HUES64 (cell line): ENCODE results near the gene LTBP1.
"Not testable (repeated sequence)": the region's sequence is repeated elsewhere in the genome, so short reads cannot be mapped to it uniquely, and the experiment has no call there.

Experiments
- H3K27ac ChIP-seq: 2 replicates; pipeline ENCODE4 v1.7.0; 2013; ENCODE audit warnings: low read depth, low read length, inconsistent platforms
- H3K27me3 ChIP-seq: 2 replicates; pipeline ENCODE4 v1.6.1; 2013; ENCODE audit warnings: mild to moderate bottlenecking, low read length; ENCODE audit not compliant: insufficient read depth
- H3K36me3 ChIP-seq: 2 replicates; pipeline ENCODE4 v1.6.1; 2013; ENCODE audit warnings: mild to moderate bottlenecking, low read length; ENCODE audit not compliant: insufficient read depth
- H3K4me1 ChIP-seq: 2 replicates; pipeline ENCODE4 v1.6.1; 2013; ENCODE audit warnings: mild to moderate bottlenecking, low read length, moderate library complexity; ENCODE audit not compliant: insufficient read depth
- H3K4me3 ChIP-seq: 2 replicates; pipeline ENCODE4 v1.5.1; 2013; ENCODE audit warnings: mild to moderate bottlenecking, low read length, moderate library complexity
- H3K9ac ChIP-seq: 2 replicates; pipeline ENCODE4 v1.6.1; 2013; ENCODE audit warnings: mild to moderate bottlenecking, low read depth, low read length
- H3K9me3 ChIP-seq: 2 replicates; pipeline ENCODE4 v1.6.1; 2013; ENCODE audit warnings: low read depth, low read length; ENCODE audit not compliant: insufficient read depth
- WGBS: fragments of 150-250, 120-280 bp; methylation state at CpG from one replicate; pipeline ENCODE4 v1.1.7; 2013; ENCODE audit warnings: missing lambda C conversion rate; 5-methylcytosine and 5-hydroxymethylcytosine counted together

LTBP1 gene

DNA sequence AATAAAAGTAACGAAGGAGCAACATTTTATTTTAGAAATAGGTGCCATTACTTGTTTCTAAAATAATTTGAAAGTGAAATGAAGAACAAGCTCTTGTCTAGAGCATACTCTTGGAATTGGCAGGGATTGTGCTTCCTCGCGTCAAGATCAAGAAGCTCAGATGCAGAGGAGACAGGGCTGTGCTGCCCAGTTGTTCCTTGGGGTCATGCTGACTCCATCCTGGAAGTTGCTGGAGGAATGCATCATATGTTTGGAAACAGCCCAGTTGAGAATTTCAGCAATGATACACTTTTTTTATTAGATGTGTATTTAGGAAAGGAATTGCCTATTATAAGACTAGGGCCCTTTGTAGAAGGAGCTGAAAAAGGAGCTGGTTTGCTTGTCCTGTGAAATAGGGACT, 17.2 kb downstream of the LTBP1 start:
- no peaks in the 10 kb centered on the region for H3K4me1 ChIP-seq
- no peaks in the 10 kb centered on the region for H3K36me3 ChIP-seq
- no peaks in the 10 kb centered on the region for H3K9me3 ChIP-seq
- no peak overlapping the region for H3K9ac ChIP-seq
- no peaks in the 10 kb centered on the region for H3K27me3 ChIP-seq
- H3K4me3 ChIP-seq, result no peak overlapping the region
- H3K27ac ChIP-seq, result no peak overlapping the region
- 97% methylated on average over 3 of the region's 3 CpGs for WGBS

DNA sequence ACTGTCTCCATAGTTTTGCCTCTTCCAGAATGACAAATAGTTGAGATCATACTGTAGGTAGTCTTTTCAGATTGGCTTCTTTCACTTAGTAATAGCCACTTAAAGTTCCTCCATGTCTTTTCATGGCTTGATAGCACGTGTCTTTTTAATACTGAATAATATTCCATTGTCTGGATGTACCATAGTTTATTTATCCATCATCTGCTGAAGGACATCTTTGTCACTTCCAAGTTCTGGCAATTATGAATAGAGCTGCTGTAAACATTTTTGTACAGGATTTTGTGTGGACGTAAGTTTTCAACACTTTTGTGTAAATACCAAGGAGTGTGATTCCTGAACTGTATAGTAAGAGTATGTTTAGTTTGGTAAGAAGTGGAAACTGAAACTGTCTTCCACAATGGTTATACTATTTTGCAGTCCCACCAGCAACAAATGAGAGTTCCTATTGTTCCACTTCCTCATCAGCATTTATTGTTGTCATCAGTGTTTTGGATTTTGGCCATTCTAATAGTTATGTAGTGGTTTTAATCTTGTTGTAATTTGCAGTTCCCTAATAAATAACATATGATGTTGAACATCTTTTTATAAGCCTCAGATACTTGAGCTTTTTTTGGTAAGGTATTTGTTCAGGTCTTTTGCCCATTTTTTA, 18.9 kb downstream of the LTBP1 start:
- no peaks in the 10 kb centered on the region; the same call in 1 of the 2 replicates for H3K9me3 ChIP-seq
- no peak overlapping the region for H3K4me3 ChIP-seq
- 83% methylated on average over 1 of the region's 2 CpGs for WGBS
- no peaks in the 10 kb centered on the region for H3K36me3 ChIP-seq
- no peaks in the 10 kb centered on the region for H3K4me1 ChIP-seq
- H3K9ac ChIP-seq, result no peak overlapping the region
- no peaks in the 10 kb centered on the region for H3K27me3 ChIP-seq
- H3K27ac ChIP-seq, result no peak overlapping the region

DNA sequence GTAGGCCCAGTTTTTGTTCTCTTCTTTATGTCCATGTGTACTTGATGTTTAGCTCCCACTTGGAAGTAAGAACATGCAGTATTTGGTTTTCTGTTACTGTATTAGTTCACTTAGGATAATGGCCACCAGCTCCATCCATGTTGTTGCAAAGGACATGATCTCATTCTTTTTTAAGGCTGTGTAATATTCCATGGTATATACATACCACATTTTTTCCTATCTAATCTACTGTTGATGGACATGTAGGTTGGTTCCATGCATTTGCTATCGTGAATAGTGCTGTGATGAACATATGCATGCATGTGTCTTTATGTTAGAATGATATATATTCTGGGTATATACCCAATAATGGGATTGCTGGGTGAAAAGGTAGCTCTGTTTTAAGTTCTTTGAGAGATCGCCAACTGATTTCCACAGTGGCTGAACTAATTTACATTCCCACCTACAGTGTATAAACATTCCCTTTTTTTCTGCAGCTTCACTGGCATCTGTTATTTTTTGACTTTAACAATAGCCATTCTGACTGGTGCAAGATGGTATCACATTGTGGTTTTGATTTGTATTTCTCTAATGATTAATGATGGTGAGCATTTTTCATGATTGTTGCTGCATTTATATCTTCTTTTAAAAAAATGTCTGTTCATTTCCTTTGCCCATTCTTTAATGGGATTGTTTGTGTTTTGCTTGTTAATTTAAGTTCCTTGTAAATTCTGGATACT, 22.9 kb downstream of the LTBP1 start:
- H3K36me3 ChIP-seq, result no peaks in the 10 kb centered on the region
- H3K4me1 ChIP-seq, result no peaks in the 10 kb centered on the region
- H3K4me3 ChIP-seq, result no peak overlapping the region
- no peak overlapping the region for H3K27ac ChIP-seq
- no peak overlapping the region for H3K9ac ChIP-seq
- WGBS, result 91% methylated on average over 2 of the region's 2 CpGs
- no peaks in the 10 kb centered on the region for H3K27me3 ChIP-seq
- H3K9me3 ChIP-seq, result peaks cover 5% of the 10 kb centered on the region; the same call in 1 of the 2 replicates

DNA sequence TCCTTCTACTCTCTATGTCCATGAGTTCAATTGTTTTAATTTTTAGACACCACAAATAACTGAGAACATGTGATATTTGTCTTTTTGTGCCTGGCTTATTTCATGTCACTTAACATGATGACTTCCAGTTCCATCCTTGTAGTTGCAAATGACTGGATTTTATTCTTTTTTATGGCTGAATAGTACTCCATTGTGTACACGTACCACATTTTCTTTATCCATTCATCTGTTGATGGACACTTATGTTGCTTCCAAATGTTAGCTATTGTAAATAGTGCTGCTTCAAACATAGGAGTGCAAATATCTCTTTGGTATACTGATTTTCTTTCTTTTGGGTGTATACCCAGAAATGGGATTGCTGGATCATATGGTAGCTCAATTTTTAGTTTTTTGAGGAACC, 27.0 kb downstream of the LTBP1 start:
- not testable (repeated sequence) for H3K9me3 ChIP-seq, H3K36me3 ChIP-seq, H3K27ac ChIP-seq, H3K9ac ChIP-seq, H3K27me3 ChIP-seq, H3K4me1 ChIP-seq, H3K4me3 ChIP-seq
- no CpG with 5 or more reads among the region's 1 CpG for WGBS

DNA sequence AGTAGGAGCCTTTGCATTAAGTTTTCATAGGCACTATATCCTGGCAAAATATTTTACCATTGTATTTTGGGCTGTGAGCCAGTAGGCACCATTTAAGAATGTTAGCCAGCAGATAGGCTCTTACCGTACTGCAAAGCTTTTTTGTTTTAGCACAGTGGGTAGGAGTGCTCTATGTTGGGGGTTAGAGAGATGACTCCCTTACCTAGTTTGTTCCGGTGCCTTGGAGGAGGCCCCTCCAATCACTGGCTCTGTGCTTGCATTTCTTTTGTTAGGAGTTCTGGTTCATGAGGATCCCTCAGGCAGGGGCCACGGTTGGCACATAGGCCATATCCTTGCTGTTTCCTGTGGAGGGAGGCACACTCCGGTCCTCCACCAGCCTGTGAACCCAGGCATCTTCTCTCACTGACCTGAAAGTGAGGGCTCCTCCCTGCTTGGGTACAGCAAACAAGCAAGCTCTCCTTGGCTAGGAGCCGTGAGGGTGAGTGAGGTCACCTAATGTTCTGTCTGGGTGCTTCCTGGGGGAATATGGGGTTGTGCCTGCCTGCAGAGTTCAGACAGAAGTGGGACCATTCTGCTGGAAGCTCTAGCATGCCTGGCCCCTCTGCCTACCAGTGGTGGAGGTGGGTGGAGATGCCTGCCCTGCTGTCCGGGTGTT, 29.8 kb downstream of the LTBP1 start:
- WGBS, result 92% methylated on average over 6 of the region's 6 CpGs
- Histone ChIP-seq H3K9me3 (peaks cover 5% of the 10 kb centered on the region; the same call in 1 of the 2 replicates), H3K4me1 (no peaks in the 10 kb centered on the region), H3K27me3 (no peaks in the 10 kb centered on the region), H3K27ac (no peak overlapping the region), H3K9ac (no peak overlapping the region), H3K4me3 (no peak overlapping the region), H3K36me3 (no peaks in the 10 kb centered on the region)

DNA sequence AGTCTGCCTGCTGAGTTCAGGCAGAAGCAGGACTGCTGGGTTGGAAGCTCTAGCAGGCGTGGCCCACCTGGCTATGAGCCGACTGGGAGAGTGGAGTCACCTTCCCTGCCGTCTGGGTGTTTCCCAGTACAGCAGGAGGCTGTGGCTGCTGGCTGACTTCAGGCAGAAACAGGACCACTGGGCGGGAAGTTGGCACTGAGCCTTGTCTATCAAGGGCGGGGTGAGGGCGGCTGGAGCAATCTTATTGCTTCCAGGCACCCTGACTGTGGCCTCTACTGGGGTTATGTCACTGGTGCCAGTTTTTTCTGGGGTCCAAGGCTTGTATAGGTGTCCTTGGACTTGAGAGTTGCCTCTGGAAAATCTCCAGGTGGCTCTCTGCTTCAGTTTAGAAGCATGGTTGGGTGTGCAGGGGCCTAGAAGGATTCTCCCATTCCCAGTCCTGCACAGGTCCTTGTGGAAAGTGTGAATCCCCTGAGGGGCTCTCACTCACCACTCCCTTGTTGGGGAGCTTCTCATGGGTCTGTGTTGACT, 30.5 kb downstream of the LTBP1 start:
- 85% methylated on average over 6 of the region's 6 CpGs for WGBS
- peaks cover 5% of the 10 kb centered on the region; the same call in 1 of the 2 replicates for H3K9me3 ChIP-seq
- H3K27ac ChIP-seq, result no peak overlapping the region
- no peak overlapping the region for H3K4me3 ChIP-seq
- H3K27me3 ChIP-seq, result no peaks in the 10 kb centered on the region
- H3K9ac ChIP-seq, result no peak overlapping the region
- H3K36me3 ChIP-seq, result no peaks in the 10 kb centered on the region
- H3K4me1 ChIP-seq, result no peaks in the 10 kb centered on the region

DNA sequence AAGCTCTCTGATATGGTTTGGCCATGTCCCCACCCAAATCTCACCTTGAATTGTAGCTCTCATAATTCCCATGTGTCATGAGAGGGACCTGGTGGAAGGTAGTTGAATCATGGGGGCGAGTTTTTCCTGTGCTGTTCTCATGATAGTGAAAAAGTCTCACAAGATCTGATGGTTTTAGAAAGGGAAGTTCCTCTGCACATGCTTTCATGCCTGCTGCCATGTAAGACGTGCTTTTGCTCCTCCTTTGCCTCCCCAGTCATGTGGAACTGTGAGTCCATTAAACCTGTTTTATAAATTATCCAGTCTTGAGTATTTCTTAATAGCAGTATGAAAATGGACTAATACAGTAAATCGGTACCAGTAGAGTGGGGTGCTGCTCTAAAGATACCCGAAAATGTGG, 34.9 kb downstream of the LTBP1 start:
- no peak overlapping the region for H3K4me3 ChIP-seq
- no peak overlapping the region for H3K27ac ChIP-seq
- H3K9me3 ChIP-seq, result no peaks in the 10 kb centered on the region
- no peaks in the 10 kb centered on the region for H3K27me3 ChIP-seq
- no peak overlapping the region for H3K9ac ChIP-seq
- WGBS, result 91% methylated on average over 4 of the region's 4 CpGs
- no peaks in the 10 kb centered on the region for H3K36me3 ChIP-seq
- no peaks in the 10 kb centered on the region for H3K4me1 ChIP-seq

DNA sequence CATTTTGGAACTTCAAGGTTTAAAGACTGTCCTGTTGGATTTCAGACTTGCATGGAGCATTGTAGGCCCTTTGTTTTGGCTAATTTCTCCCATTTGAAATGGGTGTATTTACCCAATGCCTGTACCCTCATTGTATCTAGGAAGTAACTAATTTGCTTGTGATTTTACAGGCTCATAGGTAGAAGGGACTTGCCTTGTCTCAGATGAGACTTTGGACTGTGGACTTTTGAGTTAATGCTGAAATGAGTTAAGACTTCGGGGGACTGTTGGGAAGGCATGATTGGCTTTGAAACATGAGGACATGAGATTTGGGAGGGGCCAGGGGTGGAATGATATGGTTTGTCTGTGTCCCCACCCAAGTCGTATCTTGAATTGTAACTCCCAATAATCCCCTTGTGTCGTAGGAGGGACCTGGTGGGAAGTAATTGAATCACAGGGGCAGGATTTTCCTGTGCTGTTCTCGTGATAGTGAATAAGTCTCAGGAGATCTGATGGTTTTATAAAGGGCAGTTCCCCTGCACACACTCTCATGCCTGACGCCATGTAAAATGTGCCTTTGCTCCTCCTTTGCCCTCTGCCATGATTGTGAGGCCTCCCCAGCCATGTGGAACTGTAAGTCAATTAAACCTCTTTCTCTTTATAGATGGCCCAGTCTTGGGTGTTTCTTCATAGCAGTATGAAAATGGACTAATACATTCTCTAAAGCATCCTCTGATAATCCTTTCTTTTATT, 36.6 kb downstream of the LTBP1 start:
- 98% methylated on average over 5 of the region's 5 CpGs for WGBS

DNA sequence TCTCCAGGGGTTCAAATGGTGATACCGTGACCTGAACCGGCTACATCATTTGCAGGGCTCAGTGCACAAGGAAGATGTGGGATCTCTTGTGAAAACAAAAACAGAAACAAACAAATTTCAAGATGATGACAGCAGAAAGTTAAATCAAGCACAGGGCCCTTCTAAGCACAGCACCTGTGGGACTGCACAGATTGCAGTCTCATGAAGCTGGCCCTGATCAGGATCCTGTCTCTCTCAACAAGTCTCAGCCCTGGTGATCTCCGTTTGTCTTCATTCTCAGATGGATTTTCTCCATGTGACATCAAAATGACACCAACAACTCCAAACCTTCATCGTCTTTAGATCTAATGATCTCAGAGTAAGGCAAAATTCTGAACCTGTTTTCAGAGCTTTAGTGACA, 39.7 kb downstream of the LTBP1 start:
- Histone ChIP-seq H3K27ac (no peak overlapping the region), H3K36me3 (no peaks in the 10 kb centered on the region), H3K27me3 (no peaks in the 10 kb centered on the region), H3K9ac (no peak overlapping the region), H3K4me1 (no peaks in the 10 kb centered on the region), H3K4me3 (no peak overlapping the region), H3K9me3 (no peaks in the 10 kb centered on the region)
- WGBS, result 94% methylated on average over 4 of the region's 4 CpGs

More for the DNA sequence above, 36.6 kb downstream of the LTBP1 start:
- not testable (repeated sequence) for H3K36me3 ChIP-seq, H3K27me3 ChIP-seq, H3K4me1 ChIP-seq, H3K9ac ChIP-seq, H3K27ac ChIP-seq, H3K4me3 ChIP-seq, H3K9me3 ChIP-seq

DNA sequence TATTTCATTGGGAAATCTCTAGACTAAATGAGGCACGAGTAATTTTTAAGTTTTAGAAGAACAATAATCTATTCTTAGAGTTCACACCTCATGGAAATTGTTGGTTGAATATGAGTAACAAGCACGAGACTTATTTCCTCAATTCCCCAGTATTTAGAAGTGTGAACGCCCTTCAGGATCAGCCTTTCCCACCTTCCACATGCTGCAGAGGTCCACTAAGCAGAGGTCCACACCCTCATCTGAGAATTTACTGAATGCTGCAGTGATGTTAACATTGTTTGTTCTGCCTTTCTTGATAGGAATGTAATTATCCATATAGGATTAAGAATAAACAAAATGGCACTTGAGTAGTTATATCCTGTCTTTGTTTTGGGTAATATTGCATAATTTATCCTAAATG, 41.8 kb downstream of the LTBP1 start:
- H3K4me3 ChIP-seq, result no peak overlapping the region
- no peaks in the 10 kb centered on the region for H3K27me3 ChIP-seq
- no peak overlapping the region for H3K9ac ChIP-seq
- no peaks in the 10 kb centered on the region for H3K9me3 ChIP-seq
- H3K4me1 ChIP-seq, result no peaks in the 10 kb centered on the region
- WGBS, result 84% methylated on average over 3 of the region's 3 CpGs
- H3K36me3 ChIP-seq, result no peaks in the 10 kb centered on the region
- H3K27ac ChIP-seq, result no peak overlapping the region

DNA sequence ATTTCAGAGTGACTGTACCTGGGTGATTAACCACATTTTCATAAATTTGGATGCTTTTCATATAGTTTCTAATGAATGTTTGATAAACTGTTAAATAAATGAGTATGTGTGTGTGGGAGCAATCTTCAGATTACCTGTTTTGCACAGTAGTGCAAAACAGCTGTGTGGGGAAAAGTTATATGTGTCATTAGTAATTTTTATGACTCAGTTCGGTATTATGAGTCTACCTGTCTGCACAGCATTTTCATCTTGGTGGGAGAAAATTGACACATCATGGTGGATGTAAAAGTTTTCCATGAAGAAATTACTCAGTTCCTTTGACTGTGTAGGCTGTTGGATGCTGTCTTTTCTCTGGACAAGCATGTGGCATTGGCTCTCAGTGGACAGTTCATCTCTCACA, 43.8 kb downstream of the LTBP1 start:
- Histone ChIP-seq H3K4me1 (no peaks in the 10 kb centered on the region), H3K36me3 (no peaks in the 10 kb centered on the region), H3K27me3 (no peaks in the 10 kb centered on the region), H3K27ac (no peak overlapping the region), H3K9ac (no peak overlapping the region), H3K9me3 (no peaks in the 10 kb centered on the region), H3K4me3 (no peak overlapping the region)
- 0% methylated on average over 1 of the region's 1 CpG for WGBS
